Astrocyte (in vitro differentiated cells and primary cell): ENCODE measurements around the gene POU2F3.

Experiments used
- CTCF ChIP-seq: IDR thresholded peaks from 2 replicates; pipeline ENCODE4 v1.5.1; 2011; ENCODE audit warnings: low read depth, mild to moderate bottlenecking, inconsistent platforms, low read length, moderate library complexity; ENCODE audit not compliant: insufficient read depth
- EZH2 ChIP-seq: IDR thresholded peaks from 2 replicates; pipeline ENCODE4 v1.6.1; 2012; ENCODE audit warnings: mild to moderate bottlenecking, low read length, inconsistent platforms; ENCODE audit not compliant: insufficient read depth

GRCh38 chr11:120318906-120319305 lies 79.0 kb downstream of the POU2F3 start:
- TF ChIP-seq CTCF (no peak), EZH2 (no peak)
